BLaER1 treated with 17β-estradiol and CSF1 and Interleukin-3, amounts not matched to agents 10 nM and 100 nM (cell line): ENCODE measurements around the gene PTPRT.

Source experiments
- H3K27ac ChIP-seq, 11 experiments: shearing (Covaris generic); formaldehyde crosslinking; 2 replicates each; pipeline ENCODE4 v1.8.1; 2022
- H3K27me3 ChIP-seq, 11 experiments: shearing (Covaris generic); formaldehyde crosslinking; 2 replicates each; pipeline ENCODE4 v1.8.1; 2022
- H3K36me3 ChIP-seq, 11 experiments: shearing (Covaris generic); formaldehyde crosslinking; 2 replicates each; pipeline ENCODE4 v1.8.1; 2022
- H3K4me1 ChIP-seq, 10 experiments: shearing (Covaris generic); formaldehyde crosslinking; 2 replicates each; pipeline ENCODE4 v1.8.1; 2022
- H3K4me2 ChIP-seq, 11 experiments: shearing (Covaris generic); formaldehyde crosslinking; 2 replicates each; pipeline ENCODE4 v1.8.1; 2022
- H3K4me3 ChIP-seq, 10 experiments: shearing (Covaris generic); formaldehyde crosslinking; 2 replicates each; pipeline ENCODE4 v1.8.1; 2022
- H3K9ac ChIP-seq, 11 experiments: shearing (Covaris generic); formaldehyde crosslinking; 2 replicates each; pipeline ENCODE4 v1.8.1; 2022
- H3K9me3 ChIP-seq, 11 experiments: shearing (Covaris generic); formaldehyde crosslinking; replicated peaks in 1 of 11; 2 replicates each; pipeline ENCODE4 v1.8.1; 2022
- H4K20me1 ChIP-seq, 11 experiments: shearing (Covaris generic); formaldehyde crosslinking; 2 replicates each; pipeline ENCODE4 v1.8.1; 2022
- Cebpa-rat ChIP-seq, 11 experiments: shearing (Covaris generic); IDR thresholded peaks; 2 replicates each; pipeline ENCODE4 v1.8.1; 2022

PTPRT gene

DNA sequence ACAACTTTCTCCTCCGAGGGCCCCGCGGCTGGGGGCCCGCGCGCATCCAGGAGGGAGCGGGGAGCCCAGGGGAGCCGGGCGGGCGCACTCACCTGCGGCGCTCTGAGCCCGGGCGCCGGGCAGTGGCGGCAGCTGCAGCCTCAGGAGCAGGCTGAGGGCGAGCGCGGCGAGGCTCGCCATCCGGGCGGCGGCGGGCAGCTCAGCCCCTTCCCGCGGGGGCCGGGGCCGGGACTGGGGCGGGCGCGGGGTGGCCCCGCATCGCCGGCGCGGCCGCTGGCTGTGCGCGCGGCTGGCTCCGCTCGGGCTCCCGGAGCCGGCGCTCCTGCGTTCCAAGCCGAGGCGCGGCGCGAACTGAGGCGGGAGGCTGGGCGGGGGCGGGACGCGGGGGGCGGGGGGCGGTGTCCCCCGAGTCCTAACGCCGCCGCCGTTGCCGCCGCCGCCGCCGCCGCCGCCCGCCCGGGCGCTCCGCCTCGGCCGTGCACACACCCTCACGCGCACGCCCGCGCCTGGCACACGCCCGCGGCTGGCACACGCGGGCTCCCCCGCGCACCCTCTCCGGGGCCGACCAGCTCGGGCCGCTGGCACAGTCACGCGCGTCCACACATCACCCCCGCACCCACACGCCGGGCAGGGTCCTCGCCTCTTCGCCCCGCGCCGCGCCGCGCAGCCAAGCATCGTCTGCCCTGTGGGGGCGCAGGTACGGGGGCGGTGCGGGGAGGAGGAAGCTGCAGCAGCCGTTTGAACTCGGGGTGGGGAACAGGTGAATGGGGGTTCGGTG is at the start of gene PTPRT:
Gene PTPRT, minus strand, starts transcription at position 353 of the 778 bp plus-strand sequence. Its CDS starts 173 bp downstream, at position 180.
- H3K4me3 ChIP-seq: no peak within 1 kb of the TSS; a peak in 1 of 20 replicates
- no peak within 1 kb of the TSS for H3K27ac ChIP-seq
- H3K9ac ChIP-seq: no peak within 1 kb of the TSS
- H4K20me1 ChIP-seq: peaks cover 0 to 24% (median 10%) of the 10 kb centered on the region in 11 experiments; a peak in 9 of 22 replicates
- H3K36me3 ChIP-seq: no peaks in the 10 kb centered on the region
- TF ChIP-seq Cebpa-rat (IDR thresholded peaks at IDR 0.05): no peak
- peaks cover 41 to 49% (median 46%) of the 10 kb centered on the region in 11 experiments for H3K27me3 ChIP-seq
- H3K4me1 ChIP-seq: peaks cover 0 to 7% (median 4%) of the 10 kb centered on the region in 10 experiments; a peak in 6 of 20 replicates
- H3K9me3 ChIP-seq: no peaks in the 10 kb centered on the region
- peak within 1 kb of the TSS in 2 of 11 experiments; percentile 8 to 82; a peak in 2 of 22 replicates for H3K4me2 ChIP-seq

DNA sequence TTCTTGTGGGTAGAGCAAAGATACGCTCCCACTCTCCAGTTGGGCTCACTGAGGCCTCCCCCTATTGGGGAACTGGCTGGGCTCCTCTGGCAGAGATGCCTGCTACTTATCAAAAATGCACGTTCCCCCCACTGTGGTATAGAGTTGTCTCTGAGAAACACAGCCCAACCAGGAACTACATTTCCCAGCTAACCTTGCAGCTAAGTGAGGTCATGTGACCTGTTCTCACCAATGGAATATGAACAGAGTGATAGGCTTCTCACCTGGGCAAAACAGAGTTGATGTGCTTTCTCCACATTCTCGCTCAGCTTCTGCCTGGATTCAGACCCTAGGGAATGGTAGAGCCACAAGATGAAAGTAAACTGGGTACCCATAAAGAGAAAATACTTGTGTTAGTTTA is 49.1 kb upstream of the PTPRT start:
- no peak for TF ChIP-seq Cebpa-rat (IDR thresholded peaks at IDR 0.05)
- no peak overlapping the region for H3K4me3 ChIP-seq

DNA sequence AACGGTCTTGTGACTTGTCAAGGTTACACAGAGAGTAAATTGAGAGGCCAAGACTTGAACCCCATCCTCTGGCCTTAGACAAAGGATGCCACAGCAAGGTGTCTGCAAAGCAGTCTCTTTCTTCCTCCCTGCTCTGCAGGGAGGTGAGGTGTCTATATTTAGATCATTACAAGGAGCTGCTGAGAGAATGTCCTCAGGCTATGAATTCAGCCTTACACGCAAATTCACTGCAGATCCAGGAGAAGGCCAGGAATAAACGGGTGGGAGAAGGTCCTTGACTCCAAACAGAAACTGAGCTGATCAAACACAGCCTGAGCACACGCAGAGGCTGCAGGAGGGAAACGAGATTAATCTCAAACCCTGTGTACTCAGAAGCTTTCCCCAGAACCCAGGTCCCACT is 48.6 kb upstream of the PTPRT start:
- Histone ChIP-seq H3K4me3 (no peak overlapping the region), H3K27ac (no peak overlapping the region), H4K20me1 (no peaks in the 10 kb centered on the region), H3K36me3 (no peaks in the 10 kb centered on the region), H3K9me3 (peaks cover 0 to 10% (median 7%) of the 10 kb centered on the region in 11 experiments; a peak in 6 of 22 replicates), H3K4me1 (peaks cover 0 to 15% (median 3%) of the 10 kb centered on the region in 10 experiments; a peak in 7 of 20 replicates), H3K4me2 (no peak overlapping the region), H3K27me3 (no peaks in the 10 kb centered on the region), H3K9ac (no peak overlapping the region)
- TF ChIP-seq Cebpa-rat (IDR thresholded peaks at IDR 0.05): no peak

More for the DNA sequence above, 49.1 kb upstream of the PTPRT start:
- Histone ChIP-seq H3K9me3 (peaks cover 0 to 10% (median 7%) of the 10 kb centered on the region in 11 experiments; a peak in 6 of 22 replicates), H4K20me1 (no peaks in the 10 kb centered on the region), H3K27ac (no peak overlapping the region), H3K36me3 (no peaks in the 10 kb centered on the region), H3K4me2 (no peak overlapping the region), H3K27me3 (no peaks in the 10 kb centered on the region), H3K4me1 (peaks cover 0 to 15% (median 3%) of the 10 kb centered on the region in 10 experiments; a peak in 7 of 20 replicates), H3K9ac (no peak overlapping the region)

DNA sequence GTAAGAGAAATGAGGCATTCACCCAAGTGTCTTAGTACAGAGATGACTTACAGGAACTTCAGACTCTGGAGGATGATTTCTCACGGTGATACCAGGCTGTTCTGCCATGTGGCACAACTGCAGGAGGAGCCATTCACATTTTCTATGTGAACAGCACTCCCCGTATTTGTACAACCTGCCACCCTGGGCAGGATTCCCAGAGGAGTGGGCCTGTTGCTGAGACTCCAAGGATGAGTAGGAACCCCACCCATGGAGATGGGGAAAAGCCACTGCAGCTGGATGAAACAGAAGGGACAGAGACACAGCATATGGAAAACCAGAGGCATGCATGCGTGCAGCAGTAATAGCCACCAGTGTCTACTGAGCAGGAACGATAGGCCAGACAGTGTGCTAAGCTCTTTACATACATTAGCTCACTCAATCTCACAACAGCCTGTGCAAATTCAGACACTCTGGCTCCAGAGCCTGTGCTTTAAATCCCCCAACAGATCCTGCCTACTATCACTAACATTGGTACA is 48.0 kb upstream of the PTPRT start:
- Histone ChIP-seq H3K27ac (no peak overlapping the region), H3K9ac (no peak overlapping the region), H3K36me3 (no peaks in the 10 kb centered on the region), H3K9me3 (peaks cover 0 to 10% (median 7%) of the 10 kb centered on the region in 11 experiments; a peak in 6 of 22 replicates), H3K4me2 (no peak overlapping the region), H3K4me1 (peaks cover 0 to 15% (median 3%) of the 10 kb centered on the region in 10 experiments; a peak in 7 of 20 replicates), H4K20me1 (no peaks in the 10 kb centered on the region), H3K4me3 (no peak overlapping the region), H3K27me3 (no peaks in the 10 kb centered on the region)
- no peak for TF ChIP-seq Cebpa-rat (IDR thresholded peaks at IDR 0.05)

DNA sequence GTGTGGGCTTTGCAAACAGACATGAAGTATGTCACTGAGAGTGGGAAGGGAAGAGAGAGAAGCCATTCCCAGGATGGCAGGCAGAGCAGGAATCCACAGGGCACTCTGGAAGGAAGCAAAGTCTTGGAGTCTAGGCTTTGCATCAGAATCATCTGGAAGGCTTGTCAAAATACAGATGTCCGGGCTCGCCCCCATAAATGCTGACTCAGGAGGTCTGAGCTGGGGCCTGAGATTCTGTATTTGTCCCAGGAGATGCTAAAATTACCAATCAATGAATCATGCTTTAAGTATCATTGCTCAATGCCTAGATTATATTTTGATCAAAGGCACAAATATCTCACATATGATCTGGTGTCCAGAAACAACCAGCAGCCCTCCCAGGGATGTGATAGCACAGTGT is 46.3 kb upstream of the PTPRT start:
- peaks cover 0 to 15% (median 3%) of the 10 kb centered on the region in 10 experiments; a peak in 7 of 20 replicates for H3K4me1 ChIP-seq
- no peak overlapping the region for H3K27ac ChIP-seq
- peaks cover 0 to 10% (median 7%) of the 10 kb centered on the region in 11 experiments; a peak in 6 of 22 replicates for H3K9me3 ChIP-seq
- H3K4me3 ChIP-seq: no peak overlapping the region
- no peaks in the 10 kb centered on the region for H4K20me1 ChIP-seq
- H3K4me2 ChIP-seq: peak overlapping the region in 3 of 11 experiments; percentile 7 to 28 (median 7); a peak in 3 of 22 replicates
- H3K9ac ChIP-seq: no peak overlapping the region
- no peak for TF ChIP-seq Cebpa-rat (IDR thresholded peaks at IDR 0.05)
- H3K27me3 ChIP-seq: no peaks in the 10 kb centered on the region
- H3K36me3 ChIP-seq: no peaks in the 10 kb centered on the region

DNA sequence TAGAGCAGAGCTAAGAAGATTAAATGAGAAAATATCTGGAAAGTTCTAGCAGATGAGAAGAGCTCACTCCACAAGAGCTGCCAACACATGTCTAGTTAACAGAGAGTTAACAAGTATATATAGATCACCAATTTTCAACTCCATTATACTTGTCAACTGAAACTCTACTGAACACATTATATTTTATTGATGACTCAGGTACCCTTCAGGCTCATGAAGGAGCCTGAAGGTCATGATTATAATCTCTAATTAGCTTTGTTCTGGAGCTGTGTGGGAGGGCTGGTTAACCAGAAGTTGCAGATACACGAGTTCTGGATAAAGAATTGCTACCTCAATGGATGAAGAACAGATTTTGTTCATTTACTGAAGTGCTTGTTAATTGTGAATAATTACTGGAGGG is 42.1 kb upstream of the PTPRT start:
- H3K4me3 ChIP-seq: no peak overlapping the region
- H3K27me3 ChIP-seq: no peaks in the 10 kb centered on the region
- H3K4me1 ChIP-seq: peaks cover 0 to 12% (median 2%) of the 10 kb centered on the region in 10 experiments; a peak in 7 of 20 replicates
- H3K36me3 ChIP-seq: no peaks in the 10 kb centered on the region
- no peak overlapping the region for H3K4me2 ChIP-seq
- no peaks in the 10 kb centered on the region for H4K20me1 ChIP-seq
- no peak overlapping the region for H3K27ac ChIP-seq
- no peak overlapping the region for H3K9ac ChIP-seq
- TF ChIP-seq Cebpa-rat (IDR thresholded peaks at IDR 0.05): no peak
- H3K9me3 ChIP-seq: no peaks in the 10 kb centered on the region

DNA sequence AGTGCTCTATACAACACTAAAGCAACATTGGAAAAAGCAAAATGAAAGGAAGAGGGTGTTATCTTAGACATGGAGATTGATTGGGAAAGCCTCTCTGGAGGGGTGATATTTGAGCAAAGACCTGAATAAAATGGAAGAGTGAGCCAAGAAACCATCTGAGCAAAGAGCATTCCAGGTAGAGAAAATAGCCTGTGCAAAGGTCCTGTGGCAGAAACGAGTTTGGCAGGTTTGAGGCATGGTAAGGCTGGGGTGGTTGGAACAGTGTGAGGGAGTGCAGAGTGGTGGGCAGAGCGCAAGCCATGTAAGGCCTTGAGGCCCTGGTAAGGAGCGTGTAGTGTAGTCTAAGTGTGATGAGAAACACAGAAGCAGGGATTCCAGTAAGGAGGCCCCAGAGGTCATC is 40.0 kb upstream of the PTPRT start:
- Histone ChIP-seq H3K27ac (no peak overlapping the region), H3K4me1 (no peaks in the 10 kb centered on the region), H3K27me3 (no peaks in the 10 kb centered on the region), H3K9me3 (no peaks in the 10 kb centered on the region), H3K9ac (no peak overlapping the region), H4K20me1 (no peaks in the 10 kb centered on the region), H3K36me3 (no peaks in the 10 kb centered on the region), H3K4me2 (no peak overlapping the region), H3K4me3 (no peak overlapping the region)
- no peak for TF ChIP-seq Cebpa-rat (IDR thresholded peaks at IDR 0.05)

DNA sequence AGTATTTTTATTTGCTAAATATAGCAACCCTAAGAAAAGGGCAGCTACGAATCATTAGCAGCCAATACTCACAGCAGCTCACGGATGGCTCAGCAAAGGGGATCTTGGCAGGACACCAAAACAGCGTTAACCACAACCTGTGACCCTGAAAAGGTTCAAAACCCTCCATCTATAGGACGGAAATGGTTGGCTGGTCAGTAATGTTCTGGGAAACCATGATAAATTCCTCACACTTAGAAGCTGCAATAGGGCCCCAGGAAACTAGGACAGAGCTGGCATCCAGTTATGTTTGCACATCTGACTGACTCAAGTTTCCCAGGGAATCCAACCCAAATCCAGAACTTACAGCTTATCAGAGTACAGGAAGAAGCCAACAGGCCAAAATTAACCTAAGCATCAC is 30.9 kb upstream of the PTPRT start:
- Histone ChIP-seq H4K20me1 (no peaks in the 10 kb centered on the region), H3K4me2 (peak overlapping the region in 8 of 11 experiments; percentile 2 to 43 (median 34); a peak in 11 of 22 replicates), H3K27me3 (no peaks in the 10 kb centered on the region), H3K9me3 (no peaks in the 10 kb centered on the region), H3K4me1 (peaks cover 0 to 19% (median 10%) of the 10 kb centered on the region in 10 experiments; a peak in 11 of 20 replicates), H3K9ac (no peak overlapping the region), H3K4me3 (no peak overlapping the region), H3K36me3 (no peaks in the 10 kb centered on the region), H3K27ac (no peak overlapping the region)
- TF ChIP-seq Cebpa-rat (IDR thresholded peaks at IDR 0.05): no peak

DNA sequence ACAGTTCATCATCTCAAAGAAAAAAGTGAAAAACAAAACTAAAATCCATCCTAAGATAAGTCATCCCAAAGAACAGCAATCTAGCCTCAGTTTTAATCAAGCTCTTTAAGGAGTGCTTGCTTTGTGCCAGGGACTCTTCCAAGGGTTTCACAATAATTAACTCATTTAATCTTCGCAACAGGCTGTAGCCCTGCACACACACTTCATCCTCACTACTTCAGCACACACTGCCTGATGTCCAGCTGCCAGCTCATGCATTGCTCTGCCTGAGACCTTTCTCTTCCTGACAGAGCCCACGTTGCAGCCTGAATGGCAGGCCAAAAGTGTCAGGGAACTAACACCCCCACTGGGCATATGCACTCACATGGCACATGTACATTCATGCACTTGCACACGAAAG is 21.2 kb upstream of the PTPRT start:
- no peak for TF ChIP-seq Cebpa-rat (IDR thresholded peaks at IDR 0.05)
- peaks cover under 1 to 14% (median 7%) of the 10 kb centered on the region in 11 experiments; a peak in 14 of 22 replicates for H3K9me3 ChIP-seq
- H4K20me1 ChIP-seq: no peaks in the 10 kb centered on the region
- H3K27me3 ChIP-seq: no peaks in the 10 kb centered on the region
- H3K36me3 ChIP-seq: no peaks in the 10 kb centered on the region
- no peak overlapping the region for H3K4me3 ChIP-seq
- H3K9ac ChIP-seq: no peak overlapping the region
- no peak overlapping the region for H3K4me2 ChIP-seq
- no peak overlapping the region for H3K27ac ChIP-seq
- peaks cover 0 to 8% (median 0%) of the 10 kb centered on the region in 10 experiments; a peak in 4 of 20 replicates for H3K4me1 ChIP-seq
